NCI-H187 treated with DMSO at 0.1 percent for 48 hours (cell line): Measurements from ENCODE around the gene RTN4R.
"Not testable (repeated sequence)": the region's sequence is repeated elsewhere in the genome, so short reads cannot be mapped to it uniquely, and the experiment has no call there.

Source experiments
- DNase-seq: peaks from one replicate; lab custom pipeline; 2025; lab: John Stamatoyannopoulos, UW

The RTN4R gene

GRCh38 chr22:20305894-20306645 is 38.0 kb upstream of the RTN4R start:
- no peak for DNase-seq

- DNase-seq, result not testable (repeated sequence)
Observed at GRCh38 chr22:20305230-20305893, 37.2 kb upstream of the RTN4R start.

DNA sequence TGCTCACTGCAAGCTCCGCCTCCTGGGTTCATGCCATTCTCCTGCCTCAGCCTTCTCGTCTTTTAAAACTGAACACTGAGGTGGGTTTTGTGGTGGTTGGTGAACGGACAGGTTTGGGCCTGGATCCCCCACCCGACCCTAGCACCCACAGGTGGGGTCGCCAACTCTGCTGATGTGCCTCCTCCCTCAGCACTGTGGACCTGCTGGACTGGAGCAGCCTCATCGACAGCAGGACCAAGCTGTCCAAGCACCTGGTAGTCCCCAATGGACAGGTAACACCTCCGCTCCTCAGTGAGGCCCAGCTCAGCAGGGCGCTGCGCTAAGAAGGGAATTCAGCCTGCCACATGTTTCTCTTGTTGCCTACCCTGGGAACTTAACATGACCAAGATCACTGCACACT is 36.5 kb upstream of the RTN4R start:
- DNase-seq, result no peak

- not testable (repeated sequence) for DNase-seq
Observed at GRCh38 chr22:20303229-20303534, 35.1 kb upstream of the RTN4R start.

DNA sequence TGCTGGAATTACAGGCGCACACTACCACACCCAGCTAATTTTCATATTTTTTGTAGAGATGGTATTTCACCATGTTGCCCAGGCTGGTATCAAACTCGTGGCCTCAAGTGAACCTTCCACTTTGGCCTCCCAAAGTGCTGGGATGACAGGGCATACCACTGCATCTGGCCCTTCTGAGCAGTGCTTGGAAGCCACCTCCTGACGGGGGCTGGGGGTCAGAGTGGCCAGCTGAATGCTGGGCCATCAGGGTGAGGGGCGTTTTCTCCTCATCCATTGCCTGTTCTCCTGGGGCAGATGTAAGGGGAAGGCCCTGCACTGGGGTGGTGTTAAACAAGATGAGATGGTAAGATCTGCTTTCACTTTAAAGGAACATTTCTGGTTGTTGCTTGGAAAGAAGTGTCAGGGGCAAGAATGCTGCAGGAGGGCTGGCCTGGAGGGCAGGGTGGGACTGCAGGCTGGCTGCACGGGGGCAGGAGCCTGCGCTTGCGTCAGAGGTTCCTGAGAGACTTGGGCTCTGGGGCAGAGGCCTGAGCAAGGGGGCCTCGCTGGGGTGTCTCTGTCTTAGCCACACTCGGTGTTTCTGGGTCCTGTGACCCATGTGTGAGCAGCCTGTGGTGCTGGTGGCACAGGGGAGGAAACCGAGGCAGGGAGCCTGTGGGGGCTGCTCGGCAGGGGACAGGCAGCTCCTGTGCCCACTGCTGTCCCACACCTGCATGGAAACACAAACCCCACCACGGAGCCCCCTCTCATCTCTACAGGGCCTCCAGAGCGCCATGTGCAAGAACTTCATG is 34.5 kb upstream of the RTN4R start:
- no peak for DNase-seq

GRCh38 chr22:20299746-20300136 is 31.6 kb upstream of the RTN4R start:
- no peak for DNase-seq

- peak; percentile 18 for DNase-seq
Observed at GRCh38 chr22:20298803-20299745, 31.0 kb upstream of the RTN4R start.

DNA sequence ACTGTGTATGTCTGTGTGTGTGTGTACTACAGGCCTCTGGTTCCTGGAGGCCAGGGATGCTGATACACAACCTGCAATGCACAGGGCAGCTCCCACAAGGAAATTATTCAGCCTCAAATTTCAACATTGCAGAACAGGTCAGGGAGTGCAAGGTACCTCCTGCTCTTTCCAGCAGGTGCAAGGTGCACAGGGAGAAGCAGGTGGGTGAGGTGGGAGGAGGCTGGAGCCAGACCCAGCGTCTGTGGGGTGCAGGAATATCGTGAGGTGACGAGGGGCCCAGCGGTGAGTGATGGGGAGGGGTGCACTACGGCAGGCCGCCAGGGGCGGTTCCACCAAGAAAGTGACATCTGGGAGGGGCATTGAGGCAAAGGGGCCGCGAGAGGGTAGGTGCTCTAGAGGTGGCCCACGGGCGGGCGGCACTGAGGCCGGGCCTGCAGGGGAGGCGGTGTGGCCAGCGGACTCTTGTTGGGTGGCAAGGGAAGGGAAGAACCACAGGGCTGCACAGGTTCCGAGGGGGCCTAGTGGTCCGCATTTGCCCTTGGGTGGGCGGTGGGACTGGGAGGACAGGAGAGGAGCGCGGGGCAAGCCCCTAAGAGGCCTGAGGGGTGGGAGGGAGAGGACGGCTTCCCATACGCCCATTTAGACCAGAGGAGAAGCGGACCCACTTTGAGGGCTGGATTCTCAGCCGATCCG is 30.1 kb upstream of the RTN4R start:
- DNase-seq, result no peak

- DNase-seq, result no peak
Observed at GRCh38 chr22:20297414-20298109, 29.4 kb upstream of the RTN4R start.

GRCh38 chr22:20296598-20296997 is 28.5 kb upstream of the RTN4R start:
- no peak for DNase-seq

- DNase-seq, result no peak
Observed at GRCh38 chr22:20295262-20296064, 27.3 kb upstream of the RTN4R start.

GRCh38 chr22:20292673-20293232 is 24.6 kb upstream of the RTN4R start:
- no peak for DNase-seq

DNA sequence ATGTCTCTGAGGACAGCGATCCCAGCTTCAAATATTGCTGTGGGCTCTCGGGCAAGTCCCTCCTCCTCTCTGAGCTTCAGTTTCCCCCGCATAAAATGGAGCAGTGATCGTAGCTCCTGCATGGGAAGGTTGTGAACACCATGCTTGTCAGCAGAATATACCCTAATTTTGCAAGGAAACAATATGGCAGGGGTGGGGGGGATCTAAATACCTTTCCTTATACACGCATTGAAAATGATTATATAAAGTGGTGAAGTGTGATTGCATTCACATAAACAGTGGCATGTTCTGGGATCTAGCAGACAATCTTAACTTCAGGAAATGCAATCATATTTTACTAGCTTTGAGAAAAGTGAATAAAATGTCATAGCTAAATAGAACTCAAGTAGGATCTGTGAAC is 24.0 kb upstream of the RTN4R start:
- DNase-seq, result no peak

GRCh38 chr22:20291604-20292063 is 23.5 kb upstream of the RTN4R start:
- DNase-seq, result no peak

- no peak for DNase-seq
Observed at GRCh38 chr22:20291249-20291586, 23.1 kb upstream of the RTN4R start.

GRCh38 chr22:20290578-20291248 is 22.6 kb upstream of the RTN4R start:
- DNase-seq, result no peak

DNA sequence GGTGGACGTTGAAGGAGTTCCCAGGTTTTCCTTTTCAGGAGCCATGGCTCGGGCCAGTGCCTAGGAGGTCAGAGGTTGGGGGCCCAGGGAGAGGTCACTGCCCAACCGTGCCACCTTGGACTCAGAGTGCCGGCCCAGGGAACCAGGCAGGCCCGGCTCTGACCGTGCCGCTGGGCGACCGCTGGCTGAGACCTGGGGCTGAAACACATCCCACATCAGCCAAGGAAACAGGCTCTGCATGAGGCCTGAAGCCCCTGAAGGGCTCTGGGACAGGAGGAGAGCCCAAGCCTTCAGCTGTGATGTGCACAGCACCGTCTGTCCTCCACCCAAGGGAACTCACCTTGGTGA is 21.9 kb upstream of the RTN4R start:
- DNase-seq, result no peak

DNA sequence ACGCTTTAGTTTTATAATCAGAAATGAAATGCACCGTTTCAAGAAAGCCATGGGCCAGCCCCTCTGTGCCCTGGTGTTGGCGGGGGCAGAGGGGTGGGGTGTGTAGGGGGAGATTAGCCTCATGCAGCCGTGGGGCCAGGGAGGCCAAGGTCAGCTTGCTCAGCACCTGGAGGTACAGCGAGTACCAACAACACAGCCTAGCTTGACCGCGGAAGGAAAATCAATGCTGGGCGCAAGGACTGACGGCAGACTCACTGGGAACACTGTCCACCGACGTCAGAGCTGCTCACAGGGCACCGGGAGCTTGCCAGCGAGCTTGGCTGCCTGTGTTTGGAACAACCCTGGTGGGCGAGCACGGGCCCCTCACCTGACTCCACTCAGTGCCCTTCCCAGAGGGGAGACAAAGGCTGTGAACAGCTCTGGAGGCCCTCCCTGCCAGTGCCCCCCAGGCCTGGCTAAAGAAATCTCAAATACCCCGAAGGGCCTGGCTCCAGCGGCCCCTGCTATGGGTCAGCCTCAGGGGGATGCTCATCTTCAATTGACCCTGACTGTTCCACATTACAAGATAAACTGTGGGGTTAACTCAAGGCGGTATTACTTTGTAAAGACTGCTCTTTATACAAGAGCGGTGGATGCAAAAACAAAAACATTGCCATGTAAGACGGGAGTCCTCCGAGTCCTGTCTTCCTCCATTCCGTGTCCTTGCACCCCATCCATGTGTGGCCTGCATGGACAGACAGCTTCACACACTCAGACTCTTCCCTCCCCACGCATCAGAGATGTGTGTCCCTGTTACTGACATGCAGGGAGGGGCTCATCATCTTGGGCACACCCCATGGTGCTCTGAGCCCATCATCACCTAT is 21.3 kb upstream of the RTN4R start:
- not testable (repeated sequence) for DNase-seq
